SK-N-DZ (cell line): ENCODE measurements around the gene DNAH2.
"Not testable (repeated sequence)": the region's sequence is repeated elsewhere in the genome, so short reads cannot be mapped to it uniquely, and the experiment has no call there.

Source experiments
- DNase-seq: peaks from one replicate; pipeline ENCODE4 v3.0.0-alpha.2; 2015; ENCODE audit warnings: low spot score

Gene DNAH2

GRCh38 chr17:7769854-7770253 lies 52.3 kb downstream of the DNAH2 start:
- DNase-seq = no peak

- DNase-seq = no peak
Observed at GRCh38 chr17:7774055-7774521, 56.5 kb downstream of the DNAH2 start.

GRCh38 chr17:7775051-7775450 lies 57.5 kb downstream of the DNAH2 start:
- DNase-seq = no peak

GRCh38 chr17:7777017-7777416 lies 59.5 kb downstream of the DNAH2 start:
- no peak for DNase-seq

GRCh38 chr17:7780736-7781135 lies 63.2 kb downstream of the DNAH2 start:
- no peak for DNase-seq

GRCh38 chr17:7781429-7781828 lies 63.9 kb downstream of the DNAH2 start:
- no peak for DNase-seq

- DNase-seq = no peak
Observed at GRCh38 chr17:7782240-7782639, 64.7 kb downstream of the DNAH2 start.

- DNase-seq = no peak
Observed at GRCh38 chr17:7786866-7787265, 69.3 kb downstream of the DNAH2 start.

- no peak for DNase-seq
Observed at GRCh38 chr17:7789131-7789530, 71.6 kb downstream of the DNAH2 start.

GRCh38 chr17:7790150-7790549 lies 72.6 kb downstream of the DNAH2 start:
- no peak for DNase-seq

- DNase-seq = no peak
Observed at GRCh38 chr17:7792611-7793010, 75.1 kb downstream of the DNAH2 start.

GRCh38 chr17:7794075-7794663 lies 76.6 kb downstream of the DNAH2 start:
- no peak for DNase-seq

GRCh38 chr17:7797976-7798375 lies 80.4 kb downstream of the DNAH2 start:
- DNase-seq = no peak

- DNase-seq = no peak
Observed at GRCh38 chr17:7798839-7799238, 81.3 kb downstream of the DNAH2 start.

- DNase-seq = no peak
Observed at GRCh38 chr17:7803981-7804380, 86.4 kb downstream of the DNAH2 start.

- DNase-seq = no peak
Observed at GRCh38 chr17:7806587-7806986, 89.0 kb downstream of the DNAH2 start.

GRCh38 chr17:7807206-7807605 lies 89.7 kb downstream of the DNAH2 start:
- DNase-seq = no peak

GRCh38 chr17:7809086-7809790 lies 91.7 kb downstream of the DNAH2 start:
- no peak for DNase-seq

- not testable (repeated sequence) for DNase-seq
Observed at GRCh38 chr17:7809791-7810343, 92.3 kb downstream of the DNAH2 start.

- no peak for DNase-seq
Observed at GRCh38 chr17:7811251-7811650, 93.7 kb downstream of the DNAH2 start.

GRCh38 chr17:7814969-7815368 lies 97.4 kb downstream of the DNAH2 start:
- no peak for DNase-seq

GRCh38 chr17:7816926-7817642 lies 99.5 kb downstream of the DNAH2 start:
- no peak for DNase-seq

GRCh38 chr17:7817643-7817964 lies 100.1 kb downstream of the DNAH2 start:
- no peak for DNase-seq
